Measurements from ENCODE around the gene DDHD1. TPM values are rescaled to one million over a fixed set of nuclear protein-coding genes. Genes with fewer than 3 reads are reported as not detected.

Gene DDHD1
- total and polyA plus RNA-seq, 2 donors from 2014 or later: 2.1 to 11.9 TPM

- Histone ChIP-seq H3K4me3 (ENCODE audit: low read length in 3 of 3) (no peak overlapping the region), H3K9me3 (ENCODE audit: control insufficient read depth in 2 of 3, insufficient read depth in 1 of 3, low read length in 3 of 3) (no peaks in the 10 kb centered on the region), H3K4me1 (ENCODE audit: control insufficient read depth in 2 of 3, insufficient read depth in 2 of 3, low read depth in 1 of 3, low read length in 3 of 3) (no peaks in the 10 kb centered on the region), H3K27me3 (ENCODE audit: control insufficient read depth, insufficient read depth, low read length) (no peaks in the 10 kb centered on the region), H3K9ac (ENCODE audit: low read length in 3 of 3) (no peak overlapping the region), H3K27ac (ENCODE audit: low read depth in 2 of 2, low read length in 2 of 2) (no peak overlapping the region), H3K36me3 (ENCODE audit: control insufficient read depth in 2 of 3, insufficient read depth in 3 of 3, low read length in 3 of 3) (no peaks in the 10 kb centered on the region)
- intact Hi-C loops (cut with DNase I): no loop called here
- FAIRE-seq (no peak), DNase-seq (no peak)
- TF ChIP-seq CTCF (IDR thresholded peaks at IDR 0.05; ENCODE audit: borderline replicate concordance, extremely low read depth, insufficient read depth): no peak
These were observed 142.7 kb downstream of the DDHD1 start for GRCh38 chr14:53010193-53011040.

GRCh38 chr14:53006931-53007562, 146.1 kb downstream of the DDHD1 start:
- Histone ChIP-seq H3K36me3 (ENCODE audit: control insufficient read depth in 2 of 3, insufficient read depth in 3 of 3, low read length in 3 of 3) (no peaks in the 10 kb centered on the region), H3K27me3 (ENCODE audit: control insufficient read depth, insufficient read depth, low read length) (no peaks in the 10 kb centered on the region), H3K4me3 (ENCODE audit: low read length in 3 of 3) (no peak overlapping the region), H3K4me1 (ENCODE audit: control insufficient read depth in 2 of 3, insufficient read depth in 2 of 3, low read depth in 1 of 3, low read length in 3 of 3) (no peaks in the 10 kb centered on the region), H3K9me3 (ENCODE audit: control insufficient read depth in 2 of 3, insufficient read depth in 1 of 3, low read length in 3 of 3) (no peaks in the 10 kb centered on the region), H3K9ac (ENCODE audit: low read length in 3 of 3) (no peak overlapping the region), H3K27ac (ENCODE audit: low read depth in 2 of 2, low read length in 2 of 2) (no peak overlapping the region)
- FAIRE-seq (no peak), DNase-seq (no peak)
- intact Hi-C loops (cut with DNase I): no loop called here
- no peak for TF ChIP-seq CTCF (IDR thresholded peaks at IDR 0.05; ENCODE audit: borderline replicate concordance, extremely low read depth, insufficient read depth)

- H3K9me3 ChIP-seq (ENCODE audit: control insufficient read depth in 2 of 3, insufficient read depth in 1 of 3, low read length in 3 of 3): no peaks in the 10 kb centered on the region
- intact Hi-C loops (cut with DNase I): no loop called here
- no peak overlapping the region for H3K27ac ChIP-seq (ENCODE audit: low read depth in 2 of 2, low read length in 2 of 2)
- no peak for DNase-seq
- no peak for TF ChIP-seq CTCF (IDR thresholded peaks at IDR 0.05; ENCODE audit: borderline replicate concordance, extremely low read depth, insufficient read depth)
- no peaks in the 10 kb centered on the region for H3K4me1 ChIP-seq (ENCODE audit: control insufficient read depth in 2 of 3, insufficient read depth in 2 of 3, low read depth in 1 of 3, low read length in 3 of 3)
- H3K4me3 ChIP-seq (ENCODE audit: low read length in 3 of 3): no peak overlapping the region
- no peak for FAIRE-seq
- no peaks in the 10 kb centered on the region for H3K36me3 ChIP-seq (ENCODE audit: control insufficient read depth in 2 of 3, insufficient read depth in 3 of 3, low read length in 3 of 3)
- H3K27me3 ChIP-seq (ENCODE audit: control insufficient read depth, insufficient read depth, low read length): no peaks in the 10 kb centered on the region
- H3K9ac ChIP-seq (ENCODE audit: low read length in 3 of 3): no peak overlapping the region
These were observed 148.1 kb downstream of the DDHD1 start for GRCh38 chr14:53004976-53005375.
